HG02759 (cell line): ENCODE measurements around the gene FAM50A.

Experiments
- ATAC-seq: cut with Tn5 transposase; IDR thresholded peaks from one replicate; pipeline ENCODE4 v1.9.1; 2021; ENCODE audit warnings: mild to moderate bottlenecking, moderate library complexity; ENCODE audit not compliant: unreplicated experiment

Gene FAM50A

GRCh38 chrX:154463611-154464220 lies 19.8 kb downstream of the FAM50A start:
- no peak for ATAC-seq

GRCh38 chrX:154464806-154465365 lies 20.9 kb downstream of the FAM50A start:
- no peak for ATAC-seq

- no peak for ATAC-seq
These were observed 21.7 kb downstream of the FAM50A start for GRCh38 chrX:154465601-154466000.

GRCh38 chrX:154466036-154466435 lies 22.1 kb downstream of the FAM50A start:
- no peak for ATAC-seq

GRCh38 chrX:154466907-154467306 lies 23.0 kb downstream of the FAM50A start:
- ATAC-seq: no peak

GRCh38 chrX:154467556-154467955 lies 23.6 kb downstream of the FAM50A start:
- no peak for ATAC-seq

GRCh38 chrX:154468217-154468616 lies 24.3 kb downstream of the FAM50A start:
- ATAC-seq: no peak

GRCh38 chrX:154469114-154469513 lies 25.2 kb downstream of the FAM50A start:
- no peak for ATAC-seq

GRCh38 chrX:154469880-154470279 lies 25.9 kb downstream of the FAM50A start:
- ATAC-seq: no peak

GRCh38 chrX:154470434-154470833 lies 26.5 kb downstream of the FAM50A start:
- ATAC-seq: no peak

- ATAC-seq: no peak
These were observed 27.1 kb downstream of the FAM50A start for GRCh38 chrX:154470914-154471568.

GRCh38 chrX:154471839-154472684 lies 28.1 kb downstream of the FAM50A start:
- no peak for ATAC-seq

- ATAC-seq: no peak
These were observed 29.0 kb downstream of the FAM50A start for GRCh38 chrX:154472685-154473632.

- no peak for ATAC-seq
These were observed 29.7 kb downstream of the FAM50A start for GRCh38 chrX:154473683-154474082.

GRCh38 chrX:154476821-154477220 lies 32.9 kb downstream of the FAM50A start:
- no peak for ATAC-seq

GRCh38 chrX:154477891-154478477 lies 34.0 kb downstream of the FAM50A start:
- no peak for ATAC-seq

- peak; percentile 90 for ATAC-seq
These were observed 35.0 kb downstream of the FAM50A start, which contains the start of gene LAGE3 for GRCh38 chrX:154478728-154479622. Gene LAGE3, minus strand, starts transcription at chrX:154479281. Its CDS starts 366 bp downstream, at chrX:154478915.

- no peak for ATAC-seq
These were observed 37.3 kb downstream of the FAM50A start for GRCh38 chrX:154481195-154481594.
